WTC11 (cell line): ENCODE data around the gene CAMKK2. TPM values are rescaled to one million over a fixed set of nuclear protein-coding genes. Genes with fewer than 3 reads are reported as not detected.

Source experiments
- ATF1 ChIP-seq: sonication (generic); formaldehyde crosslinking; IDR thresholded peaks from 2 replicates; pipeline ENCODE4 v1.8.1; 2023; ENCODE audit warnings: mild to moderate bottlenecking, moderate library complexity, missing genetic modification reagents
- CBFB ChIP-seq: sonication (generic); formaldehyde crosslinking; IDR thresholded peaks from 2 replicates; pipeline ENCODE4 v1.8.1; 2022; ENCODE audit warnings: mild to moderate bottlenecking, low read depth, missing genetic modification reagents
- EMX1 ChIP-seq: fragments of 250-450 bp; sonication (Bioruptor Pico); IDR thresholded peaks from 2 replicates; pipeline ENCODE4 v1.8.0; 2021; ENCODE audit warnings: mild to moderate bottlenecking
- ESRRA ChIP-seq: sonication (generic); formaldehyde crosslinking; IDR thresholded peaks from 2 replicates; pipeline ENCODE4 v1.8.1; 2022; ENCODE audit warnings: mild to moderate bottlenecking, missing genetic modification reagents, borderline replicate concordance
- FOXP1 ChIP-seq: sonication (generic); formaldehyde crosslinking; IDR thresholded peaks from 2 replicates; pipeline ENCODE4 v1.8.0; 2022; ENCODE audit warnings: missing genetic modification reagents, mild to moderate bottlenecking, moderate library complexity, borderline replicate concordance
- HMGXB4 ChIP-seq: sonication (generic); formaldehyde crosslinking; IDR thresholded peaks from 2 replicates; pipeline ENCODE4 v1.8.1; 2023; ENCODE audit warnings: mild to moderate bottlenecking, moderate library complexity, missing genetic modification reagents
- IRF2 ChIP-seq: sonication (generic); formaldehyde crosslinking; IDR thresholded peaks from 2 replicates; pipeline ENCODE4 v1.8.0; 2022; ENCODE audit warnings: low read depth, missing genetic modification reagents, borderline replicate concordance
- KAT7 ChIP-seq: sonication (generic); formaldehyde crosslinking; IDR thresholded peaks from 2 replicates; pipeline ENCODE4 v1.8.1; 2023; ENCODE audit warnings: missing genetic modification reagents, mild to moderate bottlenecking, borderline replicate concordance
- MXD4 ChIP-seq: fragments of 250-450 bp; sonication (Bioruptor Pico); IDR thresholded peaks from 2 replicates; pipeline ENCODE4 v1.8.0; 2021; ENCODE audit warnings: mild to moderate bottlenecking, moderate library complexity, borderline replicate concordance
- NFYB ChIP-seq: sonication (generic); formaldehyde crosslinking; conservative IDR thresholded peaks from 2 replicates; pipeline ENCODE4 v1.8.0; 2022; ENCODE audit warnings: low read depth, missing genetic modification reagents
- NR1H2 ChIP-seq: sonication (generic); formaldehyde crosslinking; IDR thresholded peaks from 2 replicates; pipeline ENCODE4 v1.9.0; 2021; ENCODE audit warnings: mild to moderate bottlenecking, moderate library complexity, missing genetic modification reagents
- RORB ChIP-seq: fragments of 250-450 bp; sonication (Bioruptor Pico); IDR thresholded peaks from 2 replicates; pipeline ENCODE4 v1.9.0; 2021; ENCODE audit warnings: mild to moderate bottlenecking
- SMAD4 ChIP-seq: sonication (generic); formaldehyde crosslinking; IDR thresholded peaks from 2 replicates; pipeline ENCODE4 v1.8.0; 2022; ENCODE audit warnings: mild to moderate bottlenecking, missing genetic modification reagents
- SP1 ChIP-seq: sonication (generic); formaldehyde crosslinking; conservative IDR thresholded peaks from 2 replicates; pipeline ENCODE4 v1.8.1; 2022; ENCODE audit warnings: missing genetic modification reagents
- TCF7 ChIP-seq: sonication (generic); formaldehyde crosslinking; IDR thresholded peaks from 2 replicates; pipeline ENCODE4 v1.8.0; 2022; ENCODE audit warnings: mild to moderate bottlenecking, low read depth, missing genetic modification reagents, moderate library complexity
- TEAD1 ChIP-seq: sonication (generic); formaldehyde crosslinking; IDR thresholded peaks from 2 replicates; pipeline ENCODE4 v1.8.0; 2022; ENCODE audit warnings: mild to moderate bottlenecking, missing genetic modification reagents
- TEAD4 ChIP-seq: sonication (generic); formaldehyde crosslinking; IDR thresholded peaks from 2 replicates; pipeline ENCODE4 v1.8.0; 2022; ENCODE audit warnings: mild to moderate bottlenecking, missing genetic modification reagents
- TP53 ChIP-seq: sonication (generic); formaldehyde crosslinking; IDR thresholded peaks from 2 replicates; pipeline ENCODE4 v1.8.1; 2023; ENCODE audit warnings: mild to moderate bottlenecking, missing genetic modification reagents
- ZBTB21 ChIP-seq: sonication (generic); formaldehyde crosslinking; IDR thresholded peaks from 2 replicates; pipeline ENCODE4 v1.8.1; 2023; ENCODE audit warnings: mild to moderate bottlenecking, missing genetic modification reagents, borderline replicate concordance
- ZNF138 ChIP-seq: sonication (generic); formaldehyde crosslinking; conservative IDR thresholded peaks from 2 replicates; pipeline ENCODE4 v1.8.1; 2022; ENCODE audit warnings: mild to moderate bottlenecking, moderate library complexity, missing genetic modification reagents
- ZNF263 ChIP-seq: sonication (generic); formaldehyde crosslinking; IDR thresholded peaks from 2 replicates; pipeline ENCODE4 v1.8.1; 2022; ENCODE audit warnings: low read depth, mild to moderate bottlenecking, moderate library complexity, missing genetic modification reagents
- ZNF416 ChIP-seq: fragments of 250-450 bp; sonication (Bioruptor Pico); IDR thresholded peaks from 2 replicates; pipeline ENCODE4 v1.9.0; 2021; ENCODE audit warnings: mild to moderate bottlenecking, inconsistent platforms
- total RNA-seq: library from RNA; stranded (reverse); gene quantifications from 3 replicates; pipeline ENCODE4 v1.2.3, GENCODE V29; 2021
- TF ChIP-seq, protein P1 (sequence below): sonication (generic); formaldehyde crosslinking; IDR thresholded peaks from 2 replicates; pipeline ENCODE4 v1.8.0; 2023; ENCODE audit warnings: missing genetic modification reagents, mild to moderate bottlenecking, borderline replicate concordance
- TF ChIP-seq, protein P2 (sequence below): sonication (generic); formaldehyde crosslinking; IDR thresholded peaks from 2 replicates; pipeline ENCODE4 v1.8.1; 2023; ENCODE audit warnings: mild to moderate bottlenecking, missing genetic modification reagents, borderline replicate concordance
- TF ChIP-seq, protein P3 (sequence below): fragments of 250-450 bp; sonication (Bioruptor Pico); IDR thresholded peaks from 2 replicates; pipeline ENCODE4 v1.9.0; 2021; ENCODE audit warnings: mild to moderate bottlenecking

CAMKK2 gene
- total RNA-seq, 1 experiment from 2014 or later: 36.5 TPM

- TF ChIP-seq, protein P1, sequence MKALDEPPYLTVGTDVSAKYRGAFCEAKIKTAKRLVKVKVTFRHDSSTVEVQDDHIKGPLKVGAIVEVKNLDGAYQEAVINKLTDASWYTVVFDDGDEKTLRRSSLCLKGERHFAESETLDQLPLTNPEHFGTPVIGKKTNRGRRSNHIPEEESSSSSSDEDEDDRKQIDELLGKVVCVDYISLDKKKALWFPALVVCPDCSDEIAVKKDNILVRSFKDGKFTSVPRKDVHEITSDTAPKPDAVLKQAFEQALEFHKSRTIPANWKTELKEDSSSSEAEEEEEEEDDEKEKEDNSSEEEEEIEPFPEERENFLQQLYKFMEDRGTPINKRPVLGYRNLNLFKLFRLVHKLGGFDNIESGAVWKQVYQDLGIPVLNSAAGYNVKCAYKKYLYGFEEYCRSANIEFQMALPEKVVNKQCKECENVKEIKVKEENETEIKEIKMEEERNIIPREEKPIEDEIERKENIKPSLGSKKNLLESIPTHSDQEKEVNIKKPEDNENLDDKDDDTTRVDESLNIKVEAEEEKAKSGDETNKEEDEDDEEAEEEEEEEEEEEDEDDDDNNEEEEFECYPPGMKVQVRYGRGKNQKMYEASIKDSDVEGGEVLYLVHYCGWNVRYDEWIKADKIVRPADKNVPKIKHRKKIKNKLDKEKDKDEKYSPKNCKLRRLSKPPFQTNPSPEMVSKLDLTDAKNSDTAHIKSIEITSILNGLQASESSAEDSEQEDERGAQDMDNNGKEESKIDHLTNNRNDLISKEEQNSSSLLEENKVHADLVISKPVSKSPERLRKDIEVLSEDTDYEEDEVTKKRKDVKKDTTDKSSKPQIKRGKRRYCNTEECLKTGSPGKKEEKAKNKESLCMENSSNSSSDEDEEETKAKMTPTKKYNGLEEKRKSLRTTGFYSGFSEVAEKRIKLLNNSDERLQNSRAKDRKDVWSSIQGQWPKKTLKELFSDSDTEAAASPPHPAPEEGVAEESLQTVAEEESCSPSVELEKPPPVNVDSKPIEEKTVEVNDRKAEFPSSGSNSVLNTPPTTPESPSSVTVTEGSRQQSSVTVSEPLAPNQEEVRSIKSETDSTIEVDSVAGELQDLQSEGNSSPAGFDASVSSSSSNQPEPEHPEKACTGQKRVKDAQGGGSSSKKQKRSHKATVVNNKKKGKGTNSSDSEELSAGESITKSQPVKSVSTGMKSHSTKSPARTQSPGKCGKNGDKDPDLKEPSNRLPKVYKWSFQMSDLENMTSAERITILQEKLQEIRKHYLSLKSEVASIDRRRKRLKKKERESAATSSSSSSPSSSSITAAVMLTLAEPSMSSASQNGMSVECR (CRISPR knock-in tag): no peak
- no peak for TF ChIP-seq NFYB
- TF ChIP-seq EMX1 (CRISPR knock-in tag): no peak
- TF ChIP-seq RORB (CRISPR knock-in tag): no peak
- no peak for TF ChIP-seq CBFB (CRISPR knock-in tag)
- no peak for TF ChIP-seq MXD4 (CRISPR knock-in tag)
- TF ChIP-seq, protein P2, sequence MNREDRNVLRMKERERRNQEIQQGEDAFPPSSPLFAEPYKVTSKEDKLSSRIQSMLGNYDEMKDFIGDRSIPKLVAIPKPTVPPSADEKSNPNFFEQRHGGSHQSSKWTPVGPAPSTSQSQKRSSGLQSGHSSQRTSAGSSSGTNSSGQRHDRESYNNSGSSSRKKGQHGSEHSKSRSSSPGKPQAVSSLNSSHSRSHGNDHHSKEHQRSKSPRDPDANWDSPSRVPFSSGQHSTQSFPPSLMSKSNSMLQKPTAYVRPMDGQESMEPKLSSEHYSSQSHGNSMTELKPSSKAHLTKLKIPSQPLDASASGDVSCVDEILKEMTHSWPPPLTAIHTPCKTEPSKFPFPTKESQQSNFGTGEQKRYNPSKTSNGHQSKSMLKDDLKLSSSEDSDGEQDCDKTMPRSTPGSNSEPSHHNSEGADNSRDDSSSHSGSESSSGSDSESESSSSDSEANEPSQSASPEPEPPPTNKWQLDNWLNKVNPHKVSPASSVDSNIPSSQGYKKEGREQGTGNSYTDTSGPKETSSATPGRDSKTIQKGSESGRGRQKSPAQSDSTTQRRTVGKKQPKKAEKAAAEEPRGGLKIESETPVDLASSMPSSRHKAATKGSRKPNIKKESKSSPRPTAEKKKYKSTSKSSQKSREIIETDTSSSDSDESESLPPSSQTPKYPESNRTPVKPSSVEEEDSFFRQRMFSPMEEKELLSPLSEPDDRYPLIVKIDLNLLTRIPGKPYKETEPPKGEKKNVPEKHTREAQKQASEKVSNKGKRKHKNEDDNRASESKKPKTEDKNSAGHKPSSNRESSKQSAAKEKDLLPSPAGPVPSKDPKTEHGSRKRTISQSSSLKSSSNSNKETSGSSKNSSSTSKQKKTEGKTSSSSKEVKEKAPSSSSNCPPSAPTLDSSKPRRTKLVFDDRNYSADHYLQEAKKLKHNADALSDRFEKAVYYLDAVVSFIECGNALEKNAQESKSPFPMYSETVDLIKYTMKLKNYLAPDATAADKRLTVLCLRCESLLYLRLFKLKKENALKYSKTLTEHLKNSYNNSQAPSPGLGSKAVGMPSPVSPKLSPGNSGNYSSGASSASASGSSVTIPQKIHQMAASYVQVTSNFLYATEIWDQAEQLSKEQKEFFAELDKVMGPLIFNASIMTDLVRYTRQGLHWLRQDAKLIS (CRISPR knock-in tag): no peak
- no peak for TF ChIP-seq TEAD1 (CRISPR knock-in tag)
- TF ChIP-seq SP1 (CRISPR knock-in tag): peak; percentile 53
- TF ChIP-seq FOXP1 (CRISPR knock-in tag): peak; percentile 70; the same call in 1 of the 2 replicates
- TF ChIP-seq NR1H2 (CRISPR knock-in tag): no peak
- no peak for TF ChIP-seq IRF2
- no peak; the same call in 1 of the 2 replicates for TF ChIP-seq TCF7 (CRISPR knock-in tag)
- TF ChIP-seq KAT7 (CRISPR knock-in tag): no peak
- TF ChIP-seq TEAD4 (CRISPR knock-in tag): no peak
- TF ChIP-seq ZBTB21 (CRISPR knock-in tag): no peak
- TF ChIP-seq ZNF263: no peak
- TF ChIP-seq ESRRA (CRISPR knock-in tag): no peak
- TF ChIP-seq ZNF138 (CRISPR knock-in tag): no peak
- TF ChIP-seq TP53 (CRISPR knock-in tag): no peak
- TF ChIP-seq HMGXB4: peak; percentile 59; the same call in 1 of the 2 replicates
- no peak for TF ChIP-seq ATF1 (CRISPR knock-in tag)
- TF ChIP-seq SMAD4 (CRISPR knock-in tag): no peak
- TF ChIP-seq ZNF416 (CRISPR knock-in tag): no peak
- TF ChIP-seq, protein P3, sequence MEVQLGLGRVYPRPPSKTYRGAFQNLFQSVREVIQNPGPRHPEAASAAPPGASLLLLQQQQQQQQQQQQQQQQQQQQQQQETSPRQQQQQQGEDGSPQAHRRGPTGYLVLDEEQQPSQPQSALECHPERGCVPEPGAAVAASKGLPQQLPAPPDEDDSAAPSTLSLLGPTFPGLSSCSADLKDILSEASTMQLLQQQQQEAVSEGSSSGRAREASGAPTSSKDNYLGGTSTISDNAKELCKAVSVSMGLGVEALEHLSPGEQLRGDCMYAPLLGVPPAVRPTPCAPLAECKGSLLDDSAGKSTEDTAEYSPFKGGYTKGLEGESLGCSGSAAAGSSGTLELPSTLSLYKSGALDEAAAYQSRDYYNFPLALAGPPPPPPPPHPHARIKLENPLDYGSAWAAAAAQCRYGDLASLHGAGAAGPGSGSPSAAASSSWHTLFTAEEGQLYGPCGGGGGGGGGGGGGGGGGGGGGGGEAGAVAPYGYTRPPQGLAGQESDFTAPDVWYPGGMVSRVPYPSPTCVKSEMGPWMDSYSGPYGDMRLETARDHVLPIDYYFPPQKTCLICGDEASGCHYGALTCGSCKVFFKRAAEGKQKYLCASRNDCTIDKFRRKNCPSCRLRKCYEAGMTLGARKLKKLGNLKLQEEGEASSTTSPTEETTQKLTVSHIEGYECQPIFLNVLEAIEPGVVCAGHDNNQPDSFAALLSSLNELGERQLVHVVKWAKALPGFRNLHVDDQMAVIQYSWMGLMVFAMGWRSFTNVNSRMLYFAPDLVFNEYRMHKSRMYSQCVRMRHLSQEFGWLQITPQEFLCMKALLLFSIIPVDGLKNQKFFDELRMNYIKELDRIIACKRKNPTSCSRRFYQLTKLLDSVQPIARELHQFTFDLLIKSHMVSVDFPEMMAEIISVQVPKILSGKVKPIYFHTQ (CRISPR knock-in tag): no peak
Observed at GRCh38 chr12:121296618-121297434, at the start of gene CAMKK2 (continued).
